ENCODE results near the gene SLK.

Gene SLK

DNA sequence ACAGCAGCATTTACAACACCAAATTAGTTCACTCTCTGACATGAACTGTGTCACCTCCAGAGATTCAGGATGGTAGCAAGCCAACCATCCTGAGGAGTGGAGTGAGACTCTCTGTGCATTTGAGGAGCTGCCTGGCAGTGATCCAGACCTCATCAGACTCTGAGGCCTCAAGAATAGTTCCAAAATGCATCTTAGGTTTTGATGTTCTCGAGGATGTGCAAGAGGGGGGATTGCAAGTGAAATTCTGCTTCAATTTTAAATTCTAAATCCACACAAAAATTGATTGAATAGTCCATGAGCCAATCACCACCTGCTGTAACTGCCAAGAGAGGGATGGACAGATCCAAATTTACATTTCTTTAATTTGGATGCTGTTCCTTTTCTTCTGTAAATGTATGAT, 49.7 kb downstream of the SLK start:
- no peak for TF ChIP-seq CTCF (IDR thresholded peaks at IDR 0.05; ENCODE audit: unreplicated experiment in 3 of 3)
- peaks cover 46% of the 10 kb centered on the region for H3K36me3 Mint-ChIP-seq (ENCODE audit: low read depth)
- H3K4me1 Mint-ChIP-seq = no peaks in the 10 kb centered on the region
- no peaks in the 10 kb centered on the region for H3K9me3 Mint-ChIP-seq
- H3K27ac Mint-ChIP-seq = no peak overlapping the region
- no peak overlapping the region for H3K4me3 Mint-ChIP-seq
- H3K27me3 Mint-ChIP-seq (ENCODE audit: low read depth) = no peaks in the 10 kb centered on the region

GRCh38 chr10:104018471-104018870, 51.5 kb downstream of the SLK start:
- TF ChIP-seq CTCF (IDR thresholded peaks at IDR 0.05; ENCODE audit: unreplicated experiment in 3 of 3) = no peak
- no peaks in the 10 kb centered on the region for H3K4me1 Mint-ChIP-seq
- H3K27ac Mint-ChIP-seq = no peak overlapping the region
- H3K9me3 Mint-ChIP-seq = no peaks in the 10 kb centered on the region
- no peaks in the 10 kb centered on the region for H3K27me3 Mint-ChIP-seq (ENCODE audit: low read depth)
- peaks cover 55% of the 10 kb centered on the region for H3K36me3 Mint-ChIP-seq (ENCODE audit: low read depth)
- H3K4me3 Mint-ChIP-seq = no peak overlapping the region

DNA sequence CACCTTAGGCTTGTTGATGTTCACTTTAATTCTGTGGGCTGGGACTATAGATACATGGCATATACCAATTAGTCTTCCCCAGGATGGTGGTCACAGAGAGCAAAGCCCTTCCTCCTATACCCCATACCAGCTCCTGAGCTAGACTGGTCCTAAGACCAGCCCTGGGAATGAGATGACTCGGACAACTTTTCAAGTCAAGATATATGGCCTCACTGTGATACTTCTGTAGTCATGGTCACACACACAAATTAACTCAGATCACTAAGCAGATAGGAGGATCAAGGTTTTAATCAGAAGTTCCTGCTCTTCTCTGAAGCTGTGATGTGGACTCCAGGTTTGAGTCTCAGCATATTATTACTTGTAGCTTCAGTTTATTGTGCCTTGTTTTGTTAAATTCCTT, 53.1 kb downstream of the SLK start:
- no peak for TF ChIP-seq CTCF (IDR thresholded peaks at IDR 0.05; ENCODE audit: unreplicated experiment in 3 of 3)
- H3K27ac Mint-ChIP-seq = no peak overlapping the region
- H3K36me3 Mint-ChIP-seq (ENCODE audit: low read depth) = peaks cover 65% of the 10 kb centered on the region

DNA sequence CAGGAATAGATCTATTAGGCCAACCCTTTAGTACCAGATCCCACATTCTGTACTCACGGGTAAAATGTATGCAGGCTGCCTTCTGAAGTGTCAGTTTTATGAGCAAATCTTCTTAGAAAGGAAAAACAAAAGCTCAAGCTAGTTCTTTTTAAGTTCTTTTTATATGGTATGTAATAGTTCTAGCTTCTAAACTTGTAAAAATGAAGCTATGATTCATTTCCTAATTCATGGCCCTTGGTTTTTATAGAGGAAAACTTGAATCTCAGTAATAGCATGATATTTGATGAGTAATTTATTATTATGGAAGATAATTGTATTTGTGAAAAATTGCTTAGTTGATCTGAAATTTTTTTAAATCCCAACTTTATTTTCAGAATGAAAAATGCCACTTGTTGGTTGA, 54.3 kb downstream of the SLK start:
- Mint-ChIP-seq H3K9me3 (no peaks in the 10 kb centered on the region), H3K4me3 (no peak overlapping the region), H3K27me3 (ENCODE audit: low read depth) (no peaks in the 10 kb centered on the region), H3K36me3 (ENCODE audit: low read depth) (peaks cover 72% of the 10 kb centered on the region), H3K27ac (no peak overlapping the region), H3K4me1 (no peaks in the 10 kb centered on the region)
- TF ChIP-seq CTCF (IDR thresholded peaks at IDR 0.05; ENCODE audit: unreplicated experiment in 3 of 3) = no peak

More for the DNA sequence above, 53.1 kb downstream of the SLK start:
- H3K9me3 Mint-ChIP-seq = no peaks in the 10 kb centered on the region
- no peak overlapping the region for H3K4me3 Mint-ChIP-seq
- H3K4me1 Mint-ChIP-seq = no peaks in the 10 kb centered on the region
- H3K27me3 Mint-ChIP-seq (ENCODE audit: low read depth) = no peaks in the 10 kb centered on the region

DNA sequence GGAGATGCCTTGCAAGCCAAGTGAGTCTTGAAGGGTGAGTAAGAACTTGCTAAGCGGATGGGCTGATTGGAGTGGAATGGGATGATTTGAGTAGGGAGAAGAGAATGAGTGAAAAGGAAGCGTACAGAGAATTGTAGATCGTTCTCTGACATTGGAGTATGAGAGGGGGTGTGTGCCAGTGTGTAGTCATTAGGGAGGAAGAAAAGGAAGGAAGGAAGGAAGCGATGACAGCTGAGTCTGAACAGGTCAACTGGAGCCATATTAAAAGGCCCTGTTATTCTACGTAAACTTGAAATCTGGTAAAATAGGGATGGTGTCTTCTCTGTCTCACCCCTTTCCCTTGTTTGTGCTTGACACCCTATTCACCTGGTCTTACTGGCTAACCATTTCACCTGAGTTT, 55.1 kb downstream of the SLK start:
- TF ChIP-seq CTCF (IDR thresholded peaks at IDR 0.05; ENCODE audit: unreplicated experiment in 3 of 3) = no peak
- Mint-ChIP-seq H3K27me3 (ENCODE audit: low read depth) (no peaks in the 10 kb centered on the region), H3K4me3 (no peak overlapping the region), H3K27ac (no peak overlapping the region), H3K4me1 (no peaks in the 10 kb centered on the region), H3K9me3 (no peaks in the 10 kb centered on the region), H3K36me3 (ENCODE audit: low read depth) (peaks cover 70% of the 10 kb centered on the region)

DNA sequence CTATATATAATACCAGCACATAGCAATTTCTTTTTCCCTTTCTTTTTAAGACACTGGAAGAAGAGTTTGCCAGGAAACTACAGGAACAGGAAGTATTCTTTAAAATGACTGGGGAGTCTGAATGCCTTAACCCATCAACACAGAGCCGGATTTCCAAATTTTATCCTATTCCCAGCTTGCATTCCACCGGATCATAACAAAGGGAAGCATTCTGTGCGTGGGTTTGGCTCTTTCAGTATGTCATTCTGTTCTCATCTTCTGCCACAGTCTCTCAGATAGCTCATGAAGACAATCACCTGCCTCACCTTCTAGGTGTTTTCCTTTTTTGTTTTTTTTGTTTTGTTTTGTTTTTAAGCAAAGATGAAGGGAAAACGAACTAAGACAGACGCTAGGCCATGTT, 58.6 kb downstream of the SLK start:
- no peaks in the 10 kb centered on the region for H3K9me3 Mint-ChIP-seq
- no peak for TF ChIP-seq CTCF (IDR thresholded peaks at IDR 0.05; ENCODE audit: unreplicated experiment in 3 of 3)
- H3K4me1 Mint-ChIP-seq = no peaks in the 10 kb centered on the region
- peaks cover 55% of the 10 kb centered on the region for H3K36me3 Mint-ChIP-seq (ENCODE audit: low read depth)
- H3K27ac Mint-ChIP-seq = no peak overlapping the region
- no peak overlapping the region for H3K4me3 Mint-ChIP-seq
- H3K27me3 Mint-ChIP-seq (ENCODE audit: low read depth) = no peaks in the 10 kb centered on the region

All from nephron (organoid).